H1 (cell line): ENCODE data around the gene PKP1. TPM values are rescaled to one million over a fixed set of nuclear protein-coding genes. Genes with fewer than 3 reads are reported as not detected.

ENCODE experiments used
- CTCF ChIA-PET: fragments of 300-600 bp; sonication (Branson Sonifier 250); formaldehyde crosslinking; loops from one replicate; lab custom pipeline; 2021; ENCODE audit not compliant: partially characterized antibody; lab: Charles Lee
- POLR2A ChIA-PET: fragments of 300-600 bp; sonication (Branson Sonifier 250); formaldehyde crosslinking; loops from one replicate; lab custom pipeline; 2021; ENCODE audit warnings: inconsistent platforms; ENCODE audit not compliant: partially characterized antibody; lab: Charles Lee
- DNase-seq, 2 experiments: peaks; one replicate each; pipeline versions ENCODE4 v3.0.0 to v3.0.0-alpha.2; 2010 to 2022; ENCODE audit warnings: low spot score in 2 of 2, low read depth in 1 of 2, mixed read lengths in 1 of 2
- FAIRE-seq: peaks from 2 replicates; lab custom pipeline; 2011; peaks lifted over from hg19 to GRCh38; lab: Jason Lieb, UNC
- H2AFZ ChIP-seq: 2 replicates; pipeline ENCODE4 v1.8.1; 2012; ENCODE audit warnings: low read length, inconsistent platforms
- H2AK5ac ChIP-seq: 2 replicates; pipeline ENCODE4 v1.6.1; 2013; ENCODE audit warnings: low read depth, low read length
- H2BK120ac ChIP-seq: replicated peaks from 2 replicates; pipeline ENCODE3; 2013; ENCODE audit warnings: low read depth, low read length, inconsistent platforms
- H2BK12ac ChIP-seq: 2 replicates; pipeline ENCODE4 v1.6.1; 2013; ENCODE audit warnings: low read depth, low read length
- H2BK15ac ChIP-seq: 2 replicates; pipeline ENCODE4 v1.6.1; 2013; ENCODE audit warnings: low read length
- H2BK20ac ChIP-seq: 2 replicates; pipeline ENCODE4 v1.6.1; 2013; ENCODE audit warnings: low read length
- H2BK5ac ChIP-seq: 2 replicates; pipeline ENCODE4 v1.6.1; 2013; ENCODE audit warnings: low read depth, low read length
- H3K14ac ChIP-seq: 2 replicates; pipeline ENCODE4 v1.6.1; 2013; ENCODE audit warnings: inconsistent platforms; ENCODE audit not compliant: insufficient read length
- H3K18ac ChIP-seq: 2 replicates; pipeline ENCODE4 v1.6.1; 2013; ENCODE audit warnings: low read length; ENCODE audit errors: extremely low read depth
- H3K23ac ChIP-seq: 2 replicates; pipeline ENCODE4 v1.6.1; 2013; ENCODE audit warnings: inconsistent platforms; ENCODE audit not compliant: insufficient read length
- H3K23me2 ChIP-seq: 2 replicates; pipeline ENCODE4 v1.6.1; 2013; ENCODE audit warnings: low read depth, low read length
- H3K27ac ChIP-seq: 2 replicates; pipeline ENCODE4 v1.6.1; 2011; ENCODE audit warnings: low read depth, low read length, inconsistent platforms
- H3K27me3 ChIP-seq, 4 experiments: replicated peaks in 1 of 4; 1 replicate in 1 of 4; 2 replicates in 3 of 4; pipeline versions ENCODE4 v1.6.1 to v1.8.1; 2011 to 2013; ENCODE audit warnings: low read length in 3 of 4, mild to moderate bottlenecking in 3 of 4, inconsistent platforms in 2 of 4, mixed read lengths in 2 of 4, moderate library complexity in 1 of 4; ENCODE audit not compliant: control insufficient read depth in 3 of 4, insufficient read depth in 3 of 4; ENCODE audit errors: extremely low read depth in 1 of 4
- H3K36me3 ChIP-seq, 4 experiments: 2 replicates each; pipeline versions ENCODE4 v1.6.1 to v1.8.1; 2011 to 2013; ENCODE audit warnings: mild to moderate bottlenecking in 4 of 4, low read length in 3 of 4, moderate library complexity in 2 of 4, control low read depth in 1 of 4, inconsistent platforms in 1 of 4; ENCODE audit not compliant: insufficient read depth in 4 of 4, control insufficient read depth in 2 of 4
- H3K4ac ChIP-seq: replicated peaks from 2 replicates; pipeline ENCODE3; 2013; ENCODE audit warnings: low read length, low read depth, mixed read lengths, inconsistent platforms; ENCODE audit not compliant: insufficient read length
- H3K4me1 ChIP-seq, 4 experiments: replicated peaks in 1 of 4; 1 replicate in 1 of 4; 2 replicates in 3 of 4; pipeline versions ENCODE4 v1.6.1 to v1.8.1; 2011 to 2013; ENCODE audit warnings: low read length in 3 of 4, inconsistent platforms in 2 of 4, mixed read lengths in 1 of 4; ENCODE audit not compliant: insufficient read depth in 4 of 4, control insufficient read depth in 3 of 4
- H3K4me2 ChIP-seq, 2 experiments: 2 replicates each; pipeline versions ENCODE4 v1.6.1 to v1.8.1; 2011 to 2013; ENCODE audit warnings: low read depth in 2 of 2, low read length in 2 of 2, control low read depth in 1 of 2, inconsistent platforms in 1 of 2, mild to moderate bottlenecking in 1 of 2; ENCODE audit not compliant: insufficient read depth in 1 of 2
- H3K4me3 ChIP-seq, 4 experiments: fragments of 200-600, 300-600 bp in 1 of 4; sonication (generic), shearing (Covaris generic), sonication (Bioruptor Twin) in 1 of 4; 2 replicates each; pipeline versions ENCODE4 v1.5.1 to v1.8.1; 2011 to 2016; ENCODE audit warnings: low read length in 4 of 4, low read depth in 3 of 4, control low read depth in 2 of 4, inconsistent platforms in 2 of 4, mild to moderate bottlenecking in 2 of 4, mixed read lengths in 1 of 4, moderate library complexity in 1 of 4; ENCODE audit not compliant: insufficient read depth in 2 of 4; ENCODE audit errors: extremely low read depth in 1 of 4
- H3K56ac ChIP-seq: replicated peaks from 2 replicates; pipeline ENCODE3; 2013; ENCODE audit warnings: low read depth, mild to moderate bottlenecking, mixed read lengths, low read length, inconsistent platforms; ENCODE audit not compliant: insufficient read length
- H3K79me1 ChIP-seq: 2 replicates; pipeline ENCODE4 v1.6.1; 2013; ENCODE audit warnings: low read depth, low read length, control low read depth
- H3K79me2 ChIP-seq, 2 experiments: 2 replicates each; pipeline versions ENCODE4 v1.6.1 to v1.8.1; 2012 to 2013; ENCODE audit warnings: low read length in 2 of 2, mild to moderate bottlenecking in 2 of 2, inconsistent platforms in 1 of 2; ENCODE audit not compliant: insufficient read depth in 2 of 2, control insufficient read depth in 1 of 2
- H3K9ac ChIP-seq, 4 experiments: replicated peaks in 1 of 4; 1 replicate in 1 of 4; 2 replicates in 3 of 4; pipeline versions ENCODE4 v1.6.1 to v1.8.1; 2011 to 2013; ENCODE audit warnings: low read depth in 3 of 4, low read length in 3 of 4, control low read depth in 2 of 4, mild to moderate bottlenecking in 2 of 4, moderate library complexity in 2 of 4, inconsistent platforms in 1 of 4; ENCODE audit errors: extremely low read depth in 1 of 4
- H3K9me3 ChIP-seq, 2 experiments: 2 replicates each; pipeline versions ENCODE4 v1.6.1 to v1.8.1; 2012 to 2013; ENCODE audit warnings: mild to moderate bottlenecking in 2 of 2, moderate library complexity in 2 of 2, control low read depth in 1 of 2, inconsistent platforms in 1 of 2, low read depth in 1 of 2, low read length in 1 of 2, mixed read lengths in 1 of 2; ENCODE audit not compliant: insufficient read depth in 2 of 2
- H4K20me1 ChIP-seq, 2 experiments: replicated peaks in 1 of 2; 2 replicates each; pipeline versions ENCODE3 to v1.8.1; 2011 to 2013; ENCODE audit warnings: inconsistent platforms in 2 of 2, low read length in 2 of 2, mild to moderate bottlenecking in 1 of 2; ENCODE audit not compliant: insufficient read depth in 2 of 2, control insufficient read depth in 1 of 2
- H4K5ac ChIP-seq: 2 replicates; pipeline ENCODE4 v1.6.1; 2013; ENCODE audit warnings: low read length, low read depth, mixed read lengths, inconsistent platforms; ENCODE audit not compliant: insufficient read length
- H4K8ac ChIP-seq: 2 replicates; pipeline ENCODE4 v1.8.0; 2013; ENCODE audit warnings: mild to moderate bottlenecking, moderate library complexity, low read length, inconsistent platforms; ENCODE audit not compliant: insufficient read depth; ENCODE audit errors: extremely low read depth
- H4K91ac ChIP-seq: replicated peaks from 2 replicates; pipeline ENCODE3; 2013; ENCODE audit warnings: low read length, mixed read lengths, inconsistent platforms; ENCODE audit not compliant: insufficient read length
- BACH1 ChIP-seq: IDR thresholded peaks from 2 replicates; pipeline ENCODE4 v1.6.1; 2012; ENCODE audit warnings: low read length, improper control_type of control experiment
- CHD2 ChIP-seq: IDR thresholded peaks from 2 replicates; pipeline ENCODE4 v1.6.1; 2012; ENCODE audit warnings: low read length, improper control_type of control experiment
- CREB1 ChIP-seq: IDR thresholded peaks from 2 replicates; pipeline ENCODE4 v1.6.1; 2012; ENCODE audit warnings: inconsistent platforms
- SP4 ChIP-seq: IDR thresholded peaks from 2 replicates; pipeline ENCODE4 v1.6.1; 2012; ENCODE audit warnings: low read length, inconsistent platforms
- WGBS, 2 experiments: shearing (Covaris generic) in 1 of 2; methylation state at CpG; one replicate each; pipeline versions ENCODE4 v1.1.6 to v1.1.7; 2013 to 2015; ENCODE audit warnings: low lambda C conversion rate in 2 of 2, mixed read lengths in 2 of 2, inconsistent platforms in 1 of 2, low coverage in 1 of 2, missing lambda C conversion rate in 1 of 2; ENCODE audit not compliant: insufficient replicate concordance in 2 of 2, insufficient coverage in 1 of 2, insufficient read length in 1 of 2; ENCODE audit errors: extremely low coverage in 1 of 2, missing lambda C conversion rate in 1 of 2; 5-methylcytosine and 5-hydroxymethylcytosine counted together
- polyA plus RNA-seq, 7 experiments: library from polyadenylated mRNA; depleted of rRNA in 3 of 7; stranded (reverse) in 5 of 7; unstranded in 2 of 7; fragments of >200 nt in 5 of 7; fragments of 200-250 nt in 2 of 7; gene quantifications; 1 replicate in 5 of 7; 2 replicates in 1 of 7; 4 replicates in 1 of 7; pipeline versions ENCODE4 v1.2.1 to v1.2.3, GENCODE V29; 2011 to 2013; ENCODE audit warnings: missing spikeins in 2 of 7, mixed read lengths in 2 of 7
- total RNA-seq: library from RNA; stranded (reverse); fragmentation: NEBNext Ultra II Directional; extraction: Animal tissue kit (Norgen Biotek cat#: 25700); gene quantifications from 2 replicates; pipeline ENCODE4 v1.2.1, GENCODE V29; 2021
- TF ChIP-seq, protein P1 (sequence below): IDR thresholded peaks from 2 replicates; pipeline ENCODE4 v1.6.1; 2011; ENCODE audit warnings: low read length, improper control_type of control experiment

Gene PKP1
- total and polyA plus RNA-seq, 2 of the 8 experiments (the other 6 are each of a cell fraction or from before 2014, with no cell fraction given) = 0.21 to 0.95 TPM

DNA sequence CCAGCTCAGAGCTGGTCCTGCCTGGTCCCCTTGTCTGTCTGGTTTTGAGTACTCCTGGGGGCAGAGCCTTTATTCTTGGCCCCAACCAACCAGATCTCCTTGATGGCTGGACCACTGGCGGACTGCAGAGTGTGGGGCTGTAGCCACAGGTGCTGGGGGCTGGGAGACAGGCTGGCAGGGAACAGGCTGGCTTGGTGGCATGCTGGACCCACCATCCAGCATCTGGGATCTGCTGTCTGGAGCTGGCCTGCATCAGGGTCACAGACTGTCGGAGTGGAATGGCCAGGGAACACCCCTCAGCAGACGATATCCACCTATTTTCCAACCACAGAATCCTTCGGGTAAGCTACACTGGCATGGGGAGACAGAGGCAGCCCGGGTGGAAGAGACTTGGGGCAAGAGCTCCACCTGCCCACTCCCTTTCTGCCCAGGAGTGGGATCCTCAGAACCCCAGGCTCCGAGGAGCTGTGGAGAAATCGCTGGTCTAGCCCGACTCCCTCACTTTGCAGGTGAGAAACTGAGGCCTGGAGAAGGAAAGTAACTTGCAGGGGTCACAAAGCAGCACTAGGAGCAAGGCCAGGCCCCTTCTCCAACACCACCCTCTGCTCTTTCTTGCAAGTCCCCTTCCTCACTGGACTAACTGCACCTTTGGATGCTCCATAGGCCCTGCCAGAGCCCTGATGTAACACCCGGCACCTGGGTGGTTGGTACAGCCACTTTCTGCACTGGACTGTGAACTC, 53.6 kb downstream of the PKP1 start:
- Histone ChIP-seq H3K27ac (no peak overlapping the region), H4K5ac (no peak overlapping the region), H3K27me3 (no peaks in the 10 kb centered on the region; a peak in 1 of 7 replicates), H2BK15ac (no peak overlapping the region), H3K23me2 (no peaks in the 10 kb centered on the region; the same call in 1 of the 2 replicates), H2AFZ (no peak overlapping the region), H2AK5ac (no peak overlapping the region), H3K18ac (no peak overlapping the region), H4K91ac (no peak overlapping the region), H3K36me3 (no peaks in the 10 kb centered on the region), H3K9me3 (no peaks in the 10 kb centered on the region), H3K56ac (no peak overlapping the region), H3K79me2 (no peaks in the 10 kb centered on the region), H3K14ac (no peak overlapping the region), H2BK12ac (no peak overlapping the region), H4K8ac (no peak overlapping the region), H3K79me1 (no peaks in the 10 kb centered on the region; the same call in 1 of the 2 replicates), H2BK20ac (no peak overlapping the region), H3K4me2 (no peak overlapping the region), H4K20me1 (no peaks in the 10 kb centered on the region), H2BK5ac (no peak overlapping the region), H2BK120ac (no peak overlapping the region), H3K4me3 (no peak overlapping the region), H3K4me1 (no peaks in the 10 kb centered on the region), H3K9ac (no peak overlapping the region), H3K23ac (no peak overlapping the region), H3K4ac (no peak overlapping the region)
- 85% methylated on average over 9 of the region's 9 CpGs; no CpG with 5 or more reads in 1 of the 2 experiments for whole genome bisulfite sequencing, 2 experiments
- TF ChIP-seq CREB1 (no peak), BACH1 (no peak), CHD2 (no peak), SP4 (no peak)
- TF ChIP-seq, protein P1, sequence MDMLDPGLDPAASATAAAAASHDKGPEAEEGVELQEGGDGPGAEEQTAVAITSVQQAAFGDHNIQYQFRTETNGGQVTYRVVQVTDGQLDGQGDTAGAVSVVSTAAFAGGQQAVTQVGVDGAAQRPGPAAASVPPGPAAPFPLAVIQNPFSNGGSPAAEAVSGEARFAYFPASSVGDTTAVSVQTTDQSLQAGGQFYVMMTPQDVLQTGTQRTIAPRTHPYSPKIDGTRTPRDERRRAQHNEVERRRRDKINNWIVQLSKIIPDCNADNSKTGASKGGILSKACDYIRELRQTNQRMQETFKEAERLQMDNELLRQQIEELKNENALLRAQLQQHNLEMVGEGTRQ = no peak
- ChIA-PET CTCF (interaction anchor here (1.2 to 2.6 kb wide), 2 partner anchors 11 to 72 kb away, joined by 3 to 20 read pairs; no protein-coding TSS in a partner anchor), POLR2A (no interaction called here)
- FAIRE-seq (no peak), DNase-seq (no peak)
